ENCODE data around the gene DIO1. TPM values are rescaled to one million over a fixed set of nuclear protein-coding genes. Genes with fewer than 3 reads are reported as not detected.
"Not testable (repeated sequence)": the region's sequence is repeated elsewhere in the genome, so short reads cannot be mapped to it uniquely, and the experiment has no call there.

The DIO1 gene
- total RNA-seq, 1 donor from 2014 or later: not detected

- H3K27ac Mint-ChIP-seq (ENCODE audit: unreplicated experiment): no peak overlapping the region
- no peak for DNase-seq (ENCODE audit: low spot score)
- peaks cover 11% of the 10 kb centered on the region for H3K36me3 Mint-ChIP-seq (ENCODE audit: low read depth)
- no peak for TF ChIP-seq CTCF (IDR thresholded peaks at IDR 0.05)
- H3K27me3 Mint-ChIP-seq (ENCODE audit: low read depth): no peaks in the 10 kb centered on the region
- H3K4me1 Mint-ChIP-seq (ENCODE audit: low read depth): peaks cover 4% of the 10 kb centered on the region
- no peaks in the 10 kb centered on the region for H3K9me3 Mint-ChIP-seq (ENCODE audit: low read depth)
- no peak overlapping the region for H3K4me3 Mint-ChIP-seq (ENCODE audit: unreplicated experiment)
Observed at GRCh38 chr1:53862507-53862906, 31.5 kb upstream of the DIO1 start.

GRCh38 chr1:53868565-53868964 is 25.4 kb upstream of the DIO1 start:
- no peaks in the 10 kb centered on the region for H3K27me3 Mint-ChIP-seq (ENCODE audit: low read depth)
- H3K27ac Mint-ChIP-seq (ENCODE audit: unreplicated experiment): no peak overlapping the region
- TF ChIP-seq CTCF (IDR thresholded peaks at IDR 0.05): no peak
- no peak overlapping the region for H3K4me3 Mint-ChIP-seq (ENCODE audit: unreplicated experiment)
- H3K4me1 Mint-ChIP-seq (ENCODE audit: low read depth): no peaks in the 10 kb centered on the region
- no peaks in the 10 kb centered on the region for H3K9me3 Mint-ChIP-seq (ENCODE audit: low read depth)
- peaks cover 20% of the 10 kb centered on the region for H3K36me3 Mint-ChIP-seq (ENCODE audit: low read depth)
- DNase-seq (ENCODE audit: low spot score): no peak

GRCh38 chr1:53869454-53870117 is 24.4 kb upstream of the DIO1 start:
- no peak for DNase-seq (ENCODE audit: low spot score)
- Mint-ChIP-seq H3K4me1 (ENCODE audit: low read depth) (no peaks in the 10 kb centered on the region), H3K9me3 (ENCODE audit: low read depth) (no peaks in the 10 kb centered on the region), H3K27me3 (ENCODE audit: low read depth) (no peaks in the 10 kb centered on the region), H3K4me3 (ENCODE audit: unreplicated experiment) (no peak overlapping the region), H3K36me3 (ENCODE audit: low read depth) (peaks cover 20% of the 10 kb centered on the region), H3K27ac (ENCODE audit: unreplicated experiment) (no peak overlapping the region)
- TF ChIP-seq CTCF (IDR thresholded peaks at IDR 0.05): no peak

GRCh38 chr1:53871221-53871620 is 22.8 kb upstream of the DIO1 start:
- peaks cover 23% of the 10 kb centered on the region for H3K36me3 Mint-ChIP-seq (ENCODE audit: low read depth)
- no peaks in the 10 kb centered on the region for H3K9me3 Mint-ChIP-seq (ENCODE audit: low read depth)
- no peaks in the 10 kb centered on the region for H3K4me1 Mint-ChIP-seq (ENCODE audit: low read depth)
- H3K27ac Mint-ChIP-seq (ENCODE audit: unreplicated experiment): no peak overlapping the region
- no peak for DNase-seq (ENCODE audit: low spot score)
- no peaks in the 10 kb centered on the region for H3K27me3 Mint-ChIP-seq (ENCODE audit: low read depth)
- no peak overlapping the region for H3K4me3 Mint-ChIP-seq (ENCODE audit: unreplicated experiment)
- TF ChIP-seq CTCF (IDR thresholded peaks at IDR 0.05): no peak

- no peaks in the 10 kb centered on the region for H3K27me3 Mint-ChIP-seq (ENCODE audit: low read depth)
- H3K4me3 Mint-ChIP-seq (ENCODE audit: unreplicated experiment): no peak overlapping the region
- no peak for TF ChIP-seq CTCF (IDR thresholded peaks at IDR 0.05)
- no peak for DNase-seq (ENCODE audit: low spot score)
- H3K4me1 Mint-ChIP-seq (ENCODE audit: low read depth): no peaks in the 10 kb centered on the region
- peaks cover 24% of the 10 kb centered on the region for H3K36me3 Mint-ChIP-seq (ENCODE audit: low read depth)
- no peak overlapping the region for H3K27ac Mint-ChIP-seq (ENCODE audit: unreplicated experiment)
- no peaks in the 10 kb centered on the region for H3K9me3 Mint-ChIP-seq (ENCODE audit: low read depth)
Observed at GRCh38 chr1:53871773-53872484, 22.1 kb upstream of the DIO1 start.

- H3K27me3 Mint-ChIP-seq (ENCODE audit: low read depth); H3K4me1 Mint-ChIP-seq (ENCODE audit: low read depth); DNase-seq (ENCODE audit: low spot score); H3K27ac Mint-ChIP-seq (ENCODE audit: unreplicated experiment); H3K9me3 Mint-ChIP-seq (ENCODE audit: low read depth); H3K4me3 Mint-ChIP-seq (ENCODE audit: unreplicated experiment): not testable (repeated sequence)
- H3K36me3 Mint-ChIP-seq (ENCODE audit: low read depth): peaks cover 21% of the 10 kb centered on the region
Observed at GRCh38 chr1:53875150-53875549, 18.8 kb upstream of the DIO1 start.
